Activated naive CD4-positive, alpha-beta T cell treated with anti-CD3 and anti-CD28 coated beads for 36 hours (primary cell): ENCODE results near the gene MS4A14. TPM values are rescaled to one million over a fixed set of nuclear protein-coding genes. Genes with fewer than 3 reads are reported as not detected.
"Not testable (repeated sequence)": the region's sequence is repeated elsewhere in the genome, so short reads cannot be mapped to it uniquely, and the experiment has no call there.

Experiments used
- CTCF ChIA-PET: fragments of 350-600 bp; sonication (Branson Sonifier 250); formaldehyde crosslinking; loops from one replicate; lab custom pipeline; 2021; ENCODE audit warnings: antibody characterized with exemption; lab: Charles Lee
- DNase-seq: peaks from one replicate; pipeline ENCODE4 v3.0.0-alpha.2; 2020
- H3K27ac Mint-ChIP-seq: one replicate; pipeline ENCODE4 v1.8.0; 2021; ENCODE audit warnings: mild to moderate bottlenecking, mixed read lengths
- H3K27me3 Mint-ChIP-seq: one replicate; pipeline ENCODE4 v1.8.0; 2021; ENCODE audit warnings: low read depth, mixed read lengths
- H3K36me3 Mint-ChIP-seq: one replicate; pipeline ENCODE4 v1.8.0; 2021; ENCODE audit warnings: low read depth, mixed read lengths
- H3K4me1 Mint-ChIP-seq: one replicate; pipeline ENCODE4 v1.8.0; 2021; ENCODE audit warnings: low read depth, mixed read lengths
- H3K4me3 Mint-ChIP-seq: one replicate; pipeline ENCODE4 v1.8.0; 2021; ENCODE audit warnings: mild to moderate bottlenecking, moderate library complexity, mixed read lengths
- H3K9me3 Mint-ChIP-seq: one replicate; pipeline ENCODE4 v1.8.0; 2021; ENCODE audit warnings: mixed read lengths
- intact Hi-C: fragments of 100-400 bp; cut with micrococcal nuclease; formaldehyde crosslinking; loops from one replicate; pipeline ENCODE4 v1.15.1; 2023
- total RNA-seq, 2 experiments: library from RNA; stranded (reverse); gene quantifications; one replicate each; pipeline ENCODE4 v1.2.3, GENCODE V29; 2021

The MS4A14 gene
- total RNA-seq, 2 experiments from 2014 or later: not detected

DNA sequence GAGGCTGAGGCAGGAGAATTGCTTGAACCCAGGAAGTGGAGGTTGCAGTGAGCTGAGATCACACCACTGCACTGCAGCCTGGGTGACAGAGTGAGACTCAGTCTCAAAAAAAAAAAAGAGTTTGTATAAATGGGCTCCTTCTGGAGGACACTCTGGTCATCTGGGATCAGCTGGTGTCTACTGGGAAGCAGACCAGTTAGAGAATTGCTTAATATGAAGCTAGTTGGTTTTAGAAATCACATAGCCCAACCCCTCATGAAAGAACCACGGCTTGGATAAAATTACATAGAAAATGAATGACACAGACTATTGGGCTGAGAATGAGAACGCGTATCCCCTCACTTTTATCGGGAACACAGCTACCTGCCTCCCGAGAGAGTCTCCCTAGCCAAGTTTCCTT lies 3.2 kb upstream of the MS4A14 start:
- intact Hi-C loops: no loop called here
- CTCF ChIA-PET: no interaction called here
- Mint-ChIP-seq H3K4me1 (no peaks in the 10 kb centered on the region), H3K27me3 (peaks cover 12% of the 10 kb centered on the region), H3K36me3 (no peaks in the 10 kb centered on the region), H3K4me3 (no peak overlapping the region), H3K27ac (no peak overlapping the region), H3K9me3 (no peaks in the 10 kb centered on the region)
- no peak for DNase-seq

DNA sequence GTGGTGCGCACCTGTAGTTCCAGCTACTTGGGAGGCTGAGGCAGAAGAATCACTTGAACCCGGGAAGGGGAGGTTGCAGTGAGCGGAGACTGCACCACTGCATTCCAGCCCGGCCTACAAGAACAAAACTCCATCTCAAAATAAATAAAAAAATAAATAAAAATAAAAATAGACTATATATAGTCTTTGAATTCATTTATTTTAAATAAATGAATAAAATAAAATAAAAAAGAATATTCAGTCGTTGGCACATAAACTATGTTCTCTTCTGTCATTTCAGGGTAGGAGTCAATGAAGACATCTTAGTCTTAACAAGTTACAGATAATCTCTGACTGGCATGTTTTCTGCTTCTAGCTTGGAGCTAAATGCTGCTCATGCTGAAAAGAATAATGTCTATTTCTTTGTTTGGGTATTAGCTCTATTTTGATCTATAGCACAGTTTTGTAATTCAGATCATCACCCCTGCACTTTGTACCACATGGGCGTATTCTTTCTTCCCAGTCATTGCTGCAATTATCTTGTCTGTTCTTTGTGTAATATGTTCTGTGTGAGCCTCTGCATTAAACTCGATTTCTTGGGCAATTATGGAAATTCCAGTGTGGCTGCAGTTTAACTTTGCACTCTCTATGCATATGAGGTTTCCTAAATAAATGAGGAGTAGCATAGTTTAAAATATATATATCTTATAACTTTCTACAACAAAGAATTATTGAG lies 1.4 kb upstream of the MS4A14 start:
- no peak overlapping the region for H3K4me3 Mint-ChIP-seq
- CTCF ChIA-PET: no interaction called here
- intact Hi-C loops: no loop called here

DNA sequence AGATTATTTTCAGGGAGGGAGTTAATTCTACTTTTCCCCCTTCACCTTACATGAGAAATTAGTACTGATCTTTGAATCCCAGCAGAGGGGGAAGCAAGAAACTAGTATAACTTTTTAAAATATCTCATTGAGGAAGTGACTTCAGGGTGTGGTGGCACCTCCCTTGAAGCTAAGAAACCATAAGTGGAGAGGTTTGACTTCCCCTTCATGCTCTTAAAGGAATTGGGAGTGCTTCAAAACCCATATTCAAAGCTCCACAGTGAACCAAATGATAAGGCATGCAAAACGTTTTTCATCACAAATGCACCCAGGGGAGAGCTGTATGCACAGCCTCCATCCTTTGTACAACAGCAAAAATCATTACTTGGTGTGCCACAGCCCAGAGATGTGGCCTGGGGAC lies 540 bp downstream of the MS4A14 start:
- H3K4me3 Mint-ChIP-seq: no peak overlapping the region
- no peak for DNase-seq
- H3K9me3 Mint-ChIP-seq: no peaks in the 10 kb centered on the region
- intact Hi-C loops: no loop called here
- no peak overlapping the region for H3K27ac Mint-ChIP-seq
- H3K27me3 Mint-ChIP-seq: peaks cover 5% of the 10 kb centered on the region
- H3K36me3 Mint-ChIP-seq: no peaks in the 10 kb centered on the region
- H3K4me1 Mint-ChIP-seq: no peaks in the 10 kb centered on the region
- CTCF ChIA-PET: no interaction called here

More for the DNA sequence above, 1.4 kb upstream of the MS4A14 start:
- no peak overlapping the region for H3K27ac Mint-ChIP-seq
- no peaks in the 10 kb centered on the region for H3K4me1 Mint-ChIP-seq
- no peaks in the 10 kb centered on the region for H3K36me3 Mint-ChIP-seq
- H3K9me3 Mint-ChIP-seq: no peaks in the 10 kb centered on the region
- no peak for DNase-seq
- H3K27me3 Mint-ChIP-seq: peaks cover 5% of the 10 kb centered on the region

DNA sequence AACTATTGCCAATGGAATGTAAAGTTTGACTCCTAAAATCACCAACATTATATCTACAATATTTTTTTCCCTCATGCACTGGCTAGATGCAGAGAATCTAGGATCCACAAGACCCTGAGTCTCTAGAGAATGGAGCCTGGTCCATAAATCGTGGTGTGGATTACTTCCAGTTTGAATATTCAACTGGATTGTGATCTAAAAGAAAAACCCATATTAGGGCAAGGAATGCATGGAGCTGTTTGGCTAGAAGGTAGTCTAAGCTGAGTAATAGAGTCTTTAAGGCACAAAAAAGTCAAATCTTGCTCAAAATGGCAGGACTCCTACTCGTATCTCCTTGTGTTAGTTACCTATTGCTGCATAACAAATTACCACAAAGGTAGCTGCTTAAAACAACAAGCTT lies 23.8 kb downstream of the MS4A14 start:
- CTCF ChIA-PET: no interaction called here
- Mint-ChIP-seq H3K4me1 (no peaks in the 10 kb centered on the region), H3K36me3 (no peaks in the 10 kb centered on the region), H3K4me3 (no peak overlapping the region), H3K27me3 (peaks cover 12% of the 10 kb centered on the region), H3K9me3 (no peaks in the 10 kb centered on the region), H3K27ac (no peak overlapping the region)
- DNase-seq: no peak
- intact Hi-C loops: no loop called here

DNA sequence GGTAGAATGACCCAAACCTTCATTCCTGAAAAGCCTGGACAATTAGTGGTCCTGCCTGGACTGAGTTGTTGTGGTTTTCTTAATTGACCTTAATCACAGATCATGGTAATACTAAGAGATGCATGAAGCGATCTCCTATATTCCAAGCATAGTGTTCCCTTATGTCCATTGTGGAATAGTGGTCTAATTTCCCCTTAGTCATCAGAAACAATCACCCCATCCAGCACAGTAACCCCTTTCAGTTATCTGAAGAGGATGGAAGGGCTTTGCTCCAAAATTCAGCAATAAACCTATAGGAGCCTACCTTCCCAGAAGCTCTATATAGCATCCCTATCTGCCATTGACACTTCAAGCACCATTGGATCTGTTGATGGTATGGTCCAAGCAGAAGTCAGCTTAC lies 26.4 kb downstream of the MS4A14 start:
- CTCF ChIA-PET: no interaction called here
- Mint-ChIP-seq H3K9me3 (no peaks in the 10 kb centered on the region), H3K36me3 (no peaks in the 10 kb centered on the region), H3K27me3 (peaks cover 3% of the 10 kb centered on the region), H3K4me1 (no peaks in the 10 kb centered on the region), H3K4me3 (no peak overlapping the region), H3K27ac (no peak overlapping the region)
- intact Hi-C loops: no loop called here
- DNase-seq: no peak

DNA sequence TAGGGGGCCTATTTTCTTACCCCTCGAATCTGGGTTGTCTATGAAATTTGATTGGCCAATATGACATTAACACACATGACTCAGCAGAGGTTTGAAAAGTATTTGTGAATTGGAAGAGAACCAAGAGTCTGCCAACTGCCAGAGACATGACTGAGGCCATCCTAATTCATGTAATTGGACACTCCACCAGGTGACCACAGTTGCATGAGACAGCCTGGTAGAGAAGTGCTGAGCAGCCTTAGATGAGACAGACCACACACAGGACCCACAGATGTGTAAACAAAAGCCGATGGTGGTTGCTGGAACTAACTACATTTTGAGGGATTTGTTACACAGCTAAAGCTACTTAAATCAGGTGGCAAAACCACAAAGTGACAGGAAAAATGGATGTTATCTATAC lies 32.3 kb downstream of the MS4A14 start:
- Mint-ChIP-seq H3K9me3 (no peaks in the 10 kb centered on the region), H3K4me1 (no peaks in the 10 kb centered on the region), H3K36me3 (no peaks in the 10 kb centered on the region), H3K27ac (no peak overlapping the region), H3K4me3 (no peak overlapping the region), H3K27me3 (peaks cover 11% of the 10 kb centered on the region)
- intact Hi-C loops: no loop called here
- DNase-seq: no peak
- CTCF ChIA-PET: no interaction called here

DNA sequence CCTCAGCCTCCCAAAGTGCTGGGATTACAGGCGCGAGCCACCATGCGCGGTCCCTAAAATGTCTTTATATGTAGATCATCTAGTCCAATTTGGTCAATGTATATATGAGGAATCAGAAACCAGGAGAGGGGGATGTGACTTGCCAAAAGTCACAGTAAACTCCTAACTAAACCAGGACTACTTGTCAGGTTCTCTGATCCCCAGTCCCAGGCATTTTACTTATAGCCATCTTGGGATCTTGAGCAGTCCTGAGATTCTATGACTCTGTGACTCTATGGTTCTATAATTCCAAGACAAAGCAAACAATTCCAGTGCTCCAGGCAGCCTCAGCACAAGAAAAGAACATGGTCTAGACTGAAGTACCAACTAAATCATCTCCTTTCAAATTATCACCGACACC lies 33.0 kb downstream of the MS4A14 start, which contains the start of gene MS4A5:
MS4A5 (plus strand) TSS at position 301 of the 400 bp plus-strand sequence. CDS start 103 bp downstream, outside the sequence.
- Mint-ChIP-seq H3K27ac (no peak within 1 kb of the TSS), H3K27me3 (peaks cover 11% of the 10 kb centered on the region), H3K4me1 (no peaks in the 10 kb centered on the region), H3K9me3 (no peaks in the 10 kb centered on the region), H3K4me3 (no peak within 1 kb of the TSS), H3K36me3 (no peaks in the 10 kb centered on the region)
- CTCF ChIA-PET: interaction anchor here (0.6 kb wide), 1 partner anchor 338 kb away, joined by 3 read pairs; no protein-coding TSS in a partner anchor
- DNase-seq: no peak
- intact Hi-C loops: no loop called here

DNA sequence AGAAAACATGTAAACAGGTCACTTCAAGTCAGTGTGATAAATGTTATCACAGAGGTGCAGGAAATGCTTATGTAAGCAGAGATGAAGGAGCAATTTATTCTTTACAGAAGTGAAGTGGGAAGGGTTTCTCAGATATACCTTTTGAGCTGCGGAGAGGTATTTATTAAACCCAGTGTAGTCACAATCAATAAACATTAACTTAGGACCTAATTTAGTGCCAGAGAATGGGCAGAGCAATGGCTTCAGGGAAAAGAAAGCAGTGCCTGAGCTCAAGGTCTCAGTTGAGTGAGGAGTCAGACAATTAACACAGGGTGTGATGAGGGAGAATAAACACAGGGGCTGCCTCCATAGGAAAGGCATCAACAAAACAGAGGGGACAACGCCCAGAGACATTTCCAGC lies 35.0 kb downstream of the MS4A14 start:
- H3K36me3 Mint-ChIP-seq: no peaks in the 10 kb centered on the region
- no peaks in the 10 kb centered on the region for H3K9me3 Mint-ChIP-seq
- CTCF ChIA-PET: no interaction called here
- peaks cover 11% of the 10 kb centered on the region for H3K27me3 Mint-ChIP-seq
- intact Hi-C loops: no loop called here
- DNase-seq: no peak
- no peak overlapping the region for H3K4me3 Mint-ChIP-seq
- H3K4me1 Mint-ChIP-seq: no peaks in the 10 kb centered on the region
- no peak overlapping the region for H3K27ac Mint-ChIP-seq

DNA sequence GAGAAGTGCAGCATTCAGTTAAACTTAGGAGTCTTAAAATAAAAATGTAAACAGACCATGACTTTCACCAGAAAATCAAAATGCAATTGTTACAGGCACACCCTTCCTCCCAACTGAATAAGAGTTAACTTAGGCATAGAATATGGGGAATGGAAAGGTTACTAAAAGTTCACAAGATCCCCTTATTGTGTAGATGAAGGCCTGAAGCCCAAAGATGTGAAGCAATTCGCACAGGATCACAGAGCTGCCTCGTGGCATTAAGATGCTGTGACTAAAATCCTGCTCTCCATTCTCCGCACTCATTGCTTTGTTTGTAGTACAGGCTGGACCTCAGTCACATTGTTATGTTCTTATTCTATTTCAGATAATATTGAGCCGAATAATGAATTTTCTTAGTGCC lies 37.1 kb downstream of the MS4A14 start:
- Mint-ChIP-seq H3K4me3 (no peak overlapping the region), H3K9me3 (no peaks in the 10 kb centered on the region), H3K27ac (no peak overlapping the region), H3K36me3 (no peaks in the 10 kb centered on the region), H3K27me3 (peaks cover 8% of the 10 kb centered on the region), H3K4me1 (no peaks in the 10 kb centered on the region)
- CTCF ChIA-PET: no interaction called here
- intact Hi-C loops: no loop called here
- DNase-seq: no peak

DNA sequence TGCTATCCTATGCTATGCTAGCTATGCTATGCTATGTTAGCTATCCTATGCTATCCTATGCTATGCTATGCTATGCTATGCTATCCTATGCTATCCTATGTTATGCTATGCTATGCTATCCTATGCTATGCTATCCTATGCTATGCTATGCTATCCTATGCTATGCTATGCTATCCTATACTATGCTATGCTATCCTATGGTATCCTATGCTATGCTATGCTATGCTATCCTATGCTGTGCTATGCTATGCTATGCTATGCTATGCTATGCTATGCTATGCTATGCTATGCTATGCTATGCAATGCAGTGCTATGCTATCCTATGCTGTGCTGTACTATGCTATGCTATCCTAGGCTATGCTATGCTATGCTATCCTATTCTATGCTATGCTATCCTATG lies 50.8 kb downstream of the MS4A14 start:
- Mint-ChIP-seq H3K4me3 (no peak overlapping the region), H3K4me1 (peaks cover 14% of the 10 kb centered on the region), H3K27ac (no peak overlapping the region), H3K9me3 (peaks cover 3% of the 10 kb centered on the region), H3K27me3 (no peaks in the 10 kb centered on the region), H3K36me3 (no peaks in the 10 kb centered on the region)
- DNase-seq: no peak
- CTCF ChIA-PET: no interaction called here
- intact Hi-C loops: no loop called here

DNA sequence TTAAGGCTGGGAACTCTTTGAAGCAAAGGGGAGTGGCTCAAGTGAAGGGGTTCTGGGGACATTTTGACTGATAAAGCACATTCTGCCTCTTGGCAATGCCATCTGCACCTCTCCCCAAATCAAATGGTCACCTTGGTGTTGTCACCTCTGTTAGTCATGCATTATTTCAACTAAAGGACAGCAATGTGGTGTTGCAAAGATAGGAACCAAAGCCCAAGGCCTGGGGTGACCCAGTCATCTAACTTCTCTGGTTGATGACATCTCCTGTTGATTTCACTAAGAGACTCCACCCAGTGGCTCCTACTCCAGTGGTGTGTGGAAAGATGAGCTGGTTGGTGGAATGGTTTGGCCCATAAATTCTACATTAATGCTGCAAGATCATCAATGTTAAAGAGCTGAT lies 51.6 kb downstream of the MS4A14 start:
- H3K9me3 Mint-ChIP-seq: peaks cover 3% of the 10 kb centered on the region
- no peak for DNase-seq

DNA sequence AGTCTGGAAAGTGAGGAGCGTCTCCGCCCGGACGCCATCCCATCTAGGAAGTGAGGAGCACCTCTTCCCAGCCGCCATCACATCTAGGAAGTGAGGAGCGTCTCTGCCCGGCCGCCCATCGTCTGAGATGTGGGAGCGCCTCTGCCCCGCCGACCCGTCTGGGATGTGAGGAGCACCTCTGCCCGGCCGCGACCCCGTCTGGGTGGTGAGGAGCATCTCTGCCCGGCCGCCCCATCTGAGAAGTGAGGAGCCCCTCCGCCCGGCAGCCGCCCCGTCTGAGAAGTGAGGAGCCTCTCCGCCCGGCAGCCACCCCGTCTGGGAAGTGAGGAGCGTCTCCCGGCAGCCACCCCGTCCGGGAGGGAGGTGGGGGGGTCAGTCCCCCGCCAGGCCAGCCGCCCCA lies 54.9 kb downstream of the MS4A14 start:
- H3K4me1 Mint-ChIP-seq, H3K27ac Mint-ChIP-seq, CTCF ChIA-PET, H3K4me3 Mint-ChIP-seq, DNase-seq, H3K36me3 Mint-ChIP-seq, intact Hi-C loops, H3K9me3 Mint-ChIP-seq, H3K27me3 Mint-ChIP-seq: not testable (repeated sequence)

More for the DNA sequence above, 51.6 kb downstream of the MS4A14 start:
- no peak overlapping the region for H3K4me3 Mint-ChIP-seq
- intact Hi-C loops: no loop called here
- no peak overlapping the region for H3K27ac Mint-ChIP-seq
- H3K27me3 Mint-ChIP-seq: no peaks in the 10 kb centered on the region
- CTCF ChIA-PET: no interaction called here
- H3K4me1 Mint-ChIP-seq: peaks cover 14% of the 10 kb centered on the region
- no peaks in the 10 kb centered on the region for H3K36me3 Mint-ChIP-seq

DNA sequence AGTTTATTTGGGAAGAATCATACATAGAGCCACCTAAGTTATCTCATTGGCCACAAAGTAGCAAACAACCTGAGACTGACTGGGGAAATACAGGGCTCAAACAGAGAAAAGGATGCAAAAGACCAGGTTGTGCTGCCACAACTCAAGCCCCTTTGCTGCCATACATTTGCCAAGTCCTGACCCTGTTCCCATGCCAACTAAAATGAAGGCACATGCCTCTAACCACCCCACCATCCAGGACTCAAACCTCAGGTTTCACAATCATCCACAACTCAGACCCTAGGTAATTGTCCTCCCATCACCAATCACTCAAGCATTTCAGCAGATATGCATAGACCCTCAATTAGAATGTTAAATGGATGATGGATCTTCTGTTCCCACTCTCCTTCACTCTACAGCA lies 58.0 kb downstream of the MS4A14 start:
- CTCF ChIA-PET: no interaction called here
- H3K27me3 Mint-ChIP-seq: peaks cover 2% of the 10 kb centered on the region
- H3K36me3 Mint-ChIP-seq: no peaks in the 10 kb centered on the region
- DNase-seq: no peak
- no peak overlapping the region for H3K27ac Mint-ChIP-seq
- no peaks in the 10 kb centered on the region for H3K4me1 Mint-ChIP-seq
- no peak overlapping the region for H3K4me3 Mint-ChIP-seq
- H3K9me3 Mint-ChIP-seq: peaks cover 3% of the 10 kb centered on the region
- intact Hi-C loops: no loop called here
